Measurements from ENCODE around the gene CHST15. TPM values are rescaled to one million over a fixed set of nuclear protein-coding genes. Genes with fewer than 3 reads are reported as not detected.

The CHST15 gene
- total and polyA plus RNA-seq, 2 of the 4 experiments (the other 2 are of a cell fraction), result 0.14 to 0.18 TPM

GRCh38 chr10:124078028-124078427 lies 15.4 kb downstream of the CHST15 start:
- no peak overlapping the region for H2AFZ ChIP-seq (replicated peaks; ENCODE audit: low read length, poor library complexity)

More at GRCh38 chr10:124078028-124078427, 15.4 kb downstream of the CHST15 start:
- ATAC-seq (ENCODE audit: low read depth), result no peak
- Histone ChIP-seq H3K4ac (ENCODE audit: low read depth, low read length) (no peak overlapping the region), H3K79me1 (ENCODE audit: low read depth in 1 of 2, low read length in 2 of 2) (no peaks in the 10 kb centered on the region), H4K5ac (ENCODE audit: low read depth, low read length) (no peak overlapping the region), H2BK5ac (ENCODE audit: low read depth, low read length, poor library complexity, severe bottlenecking) (no peak overlapping the region), H2AK9ac (replicated peaks; ENCODE audit: low read depth, low read length, poor library complexity) (peak overlapping the region; percentile 75), H3K9ac (ENCODE audit: low read depth, low read length) (no peak overlapping the region), H3K36me3 (ENCODE audit: control insufficient read depth, insufficient read depth, low read length) (no peaks in the 10 kb centered on the region), H3K18ac (ENCODE audit: low read depth, low read length) (no peak overlapping the region), H3K9me3 (ENCODE audit: control insufficient read depth, insufficient read depth, low read length) (peaks cover 2% of the 10 kb centered on the region; the same call in 1 of the 2 replicates), H3K9me1 (ENCODE audit: insufficient read depth, low read length) (no peaks in the 10 kb centered on the region), H3K4me2 (ENCODE audit: low read depth, low read length) (no peak overlapping the region), H3K14ac (replicated peaks; ENCODE audit: low read depth, low read length) (no peak overlapping the region), H3K4me3 (ENCODE audit: insufficient read depth, low read depth, low read length) (no peak overlapping the region), H3K4me1 (ENCODE audit: control insufficient read depth, insufficient read depth, low read length) (no peaks in the 10 kb centered on the region), H3K27ac (ENCODE audit: insufficient read depth, low read length) (no peak overlapping the region), H4K8ac (ENCODE audit: low read depth in 2 of 2, low read length in 2 of 2) (no peak overlapping the region), H4K20me1 (ENCODE audit: insufficient read depth, low read length) (no peaks in the 10 kb centered on the region), H2AK5ac (ENCODE audit: low read depth, low read length) (no peak overlapping the region), H3K56ac (ENCODE audit: extremely low read depth, insufficient read depth, low read length) (no peak overlapping the region), H3K23ac (ENCODE audit: low read depth, low read length) (no peak overlapping the region), H2BK20ac (ENCODE audit: low read depth, low read length) (no peak overlapping the region), H3K27me3 (ENCODE audit: control insufficient read depth, insufficient read depth, low read length) (no peaks in the 10 kb centered on the region), H2BK15ac (ENCODE audit: low read depth, low read length) (no peak overlapping the region), H2BK120ac (ENCODE audit: low read depth, low read length) (no peak overlapping the region), H4K91ac (ENCODE audit: insufficient read depth, low read depth, low read length) (no peak overlapping the region)
- intact Hi-C loops (cut with micrococcal nuclease) (no loop called here), dilution Hi-C loops (cut with HindIII; ENCODE audit: low sequenced_read_pairs, unreplicated experiment) (no loop called here), in situ Hi-C loops (cut with MboI; ENCODE audit: low sequenced_read_pairs) (no loop called here)
- no peak for DNase-seq
- CTCF ChIA-PET, result no interaction called here
- no TSS peak for BruUV-seq (replicated peaks)
- TF ChIP-seq BHLHE40 (IDR thresholded peaks at IDR 0.05; ENCODE audit: low read depth, low read length) (no peak), NFE2L2 (IDR thresholded peaks at IDR 0.05; ENCODE audit: low read depth, low read length) (no peak), FOS (IDR thresholded peaks at IDR 0.05; ENCODE audit: low read depth, low read length) (no peak), MXI1 (IDR thresholded peaks at IDR 0.05; ENCODE audit: borderline replicate concordance, low read depth, low read length) (no peak), SMC3 (IDR thresholded peaks at IDR 0.05; ENCODE audit: low read depth, low read length) (no peak), CHD1 (IDR thresholded peaks at IDR 0.05; ENCODE audit: low read depth, low read length) (no peak), CTCF (conservative IDR thresholded peaks at IDR 0.05; ENCODE audit: low read depth, low read length) (no peak), RAD21 (IDR thresholded peaks at IDR 0.05; ENCODE audit: low read length) (no peak), USF2 (IDR thresholded peaks at IDR 0.05; ENCODE audit: low read depth, low read length) (no peak), RCOR1 (IDR thresholded peaks at IDR 0.05; ENCODE audit: insufficient replicate concordance, low read length) (no peak), POLR2A (IDR thresholded peaks at IDR 0.05; ENCODE audit: low read depth, low read length) (no peak), ELK1 (IDR thresholded peaks at IDR 0.05; ENCODE audit: borderline replicate concordance, low read depth, low read length) (no peak), RFX5 (IDR thresholded peaks at IDR 0.05; ENCODE audit: low read depth, low read length) (no peak), CEBPB (IDR thresholded peaks at IDR 0.05; ENCODE audit: low read depth, low read length) (no peak), MAFK (IDR thresholded peaks at IDR 0.05; ENCODE audit: low read depth, low read length) (no peak), MAZ (IDR thresholded peaks at IDR 0.05; ENCODE audit: borderline replicate concordance, low read depth, low read length) (no peak)
- WGBS, 2 experiments (ENCODE audit: extremely low coverage in 2 of 2, insufficient read length in 1 of 2), result no CpG with 5 or more reads among the region's 4 CpGs
- POLR2A ChIA-PET (ENCODE audit: unreplicated experiment), result no interaction called here

Data from IMR-90 (cell line).